Transverse colon (tissue), 4 donors: ENCODE measurements around the gene CACNA1C. TPM values are rescaled to one million over a fixed set of nuclear protein-coding genes. Genes with fewer than 3 reads are reported as not detected.

Experiments used
- DNase-seq: peaks from one replicate; pipeline ENCODE4 v3.0.0-alpha.2; 2019
- H3K27ac ChIP-seq, 4 donors: fragments of 200-600 bp; sonication (generic); 2 replicates each; pipeline ENCODE4 v1.5.1; 2016 to 2018; ENCODE audit warnings: inconsistent platforms in 4 of 4
- H3K27me3 ChIP-seq: fragments of 200-600 bp; sonication (generic); 2 replicates; pipeline ENCODE4 v1.5.1; 2017; ENCODE audit warnings: inconsistent platforms
- H3K36me3 ChIP-seq, 4 donors: fragments of 200-600 bp; sonication (generic); 2 replicates each; pipeline ENCODE4 v1.5.1; 2017 to 2019; ENCODE audit warnings: inconsistent platforms in 4 of 4
- H3K4me1 ChIP-seq, 4 donors: fragments of 200-600 bp; sonication (generic); 2 replicates each; pipeline ENCODE4 v1.5.1; 2017 to 2020; ENCODE audit warnings: inconsistent platforms in 4 of 4
- H3K4me3 ChIP-seq, 4 donors: fragments of 200-600 bp; sonication (generic); 1 replicate in 1 of 4; 2 replicates in 3 of 4; pipeline versions ENCODE4 v1.5.1 to v1.6.1; 2017 to 2019; ENCODE audit warnings: inconsistent platforms in 4 of 4
- H3K9me3 ChIP-seq, 2 donors: fragments of 200-600 bp; sonication (generic); 2 replicates each; pipeline ENCODE4 v1.5.1; 2017 to 2019; ENCODE audit warnings: inconsistent platforms in 2 of 2
- CTCF ChIP-seq, 5 experiments: fragments of 200-600 bp in 3 of 5; fragments of 450-650 bp in 2 of 5; sonication (generic) in 3 of 5; IDR thresholded peaks; 1 replicate in 2 of 5; 2 replicates in 3 of 5; pipeline ENCODE4 v1.5.1; 2016 to 2017; ENCODE audit warnings: antibody characterized with exemption in 5 of 5, inconsistent platforms in 3 of 5, mild to moderate bottlenecking in 2 of 5, moderate library complexity in 1 of 5
- EP300 ChIP-seq: sonication (generic); formaldehyde crosslinking; IDR thresholded peaks from one replicate; pipeline ENCODE4 v1.6.1; 2017; ENCODE audit warnings: antibody characterized with exemption, low read depth
- POLR2A ChIP-seq: fragments of 450-650 bp; IDR thresholded peaks from one replicate; pipeline ENCODE4 v1.6.1; 2016; ENCODE audit warnings: antibody characterized with exemption, mild to moderate bottlenecking, moderate library complexity
- POLR2AphosphoS5 ChIP-seq, 3 donors: sonication (generic); formaldehyde crosslinking; IDR thresholded peaks; one replicate each; pipeline ENCODE4 v1.6.1; 2016; ENCODE audit warnings: antibody characterized with exemption in 3 of 3
- WGBS, 2 donors: methylation state at CpG; one replicate each; pipeline ENCODE4 v1.1.5; 2018; ENCODE audit warnings: low coverage in 1 of 2; 5-methylcytosine and 5-hydroxymethylcytosine counted together
- in situ Hi-C, 4 donors: fragments of 200-750 bp; cut with MboI; loops; one replicate each; pipeline versions ENCODE4 v1.15.0 to v1.15.1; 2017; ENCODE audit warnings: low sequenced_read_pairs in 3 of 4, low pct_ligation_motif_present in 1 of 4, low pct_unique_long_range_greater_than_20kb in 1 of 4
- intact Hi-C: fragments of 100-400 bp; cut with DNase I; formaldehyde crosslinking; loops from one replicate; pipeline ENCODE4 v1.15.1; 2023; ENCODE audit warnings: low total_unique reads
- total RNA-seq, 4 donors: library from RNA; depleted of rRNA; stranded (reverse); fragments of >200 nt; gene quantifications; one replicate each; pipeline ENCODE4 v1.1.0, GENCODE V29; 2016

Gene CACNA1C
- total RNA-seq, 4 donors from 2014 or later, result 18.8 to 35.2 (median 24.8) TPM

GRCh38 chr12:2231956-2232355, 179.2 kb downstream of the CACNA1C start:
- 68 to 77% methylated on average over 3 of the region's 3 CpGs for WGBS, 2 donors
- intact Hi-C loops (no loop called here), in situ Hi-C loops (no loop called here)
- Histone ChIP-seq H3K9me3 (no peaks in the 10 kb centered on the region), H3K4me3 (no peak overlapping the region), H3K27me3 (no peaks in the 10 kb centered on the region), H3K27ac (no peak overlapping the region), H3K4me1 (peaks cover 0 to 5% (median 4%) of the 10 kb centered on the region in 4 donors), H3K36me3 (no peaks in the 10 kb centered on the region)
- TF ChIP-seq POLR2A (no peak), CTCF (IDR thresholded peaks at IDR 0.05) (no peak), EP300 (no peak), POLR2AphosphoS5 (IDR thresholded peaks at IDR 0.05) (no peak)
- no peak for DNase-seq

GRCh38 chr12:2233034-2233433, 180.2 kb downstream of the CACNA1C start:
- H3K4me3 ChIP-seq, result no peak overlapping the region
- intact Hi-C loops (no loop called here), in situ Hi-C loops (no loop called here)
- H3K27ac ChIP-seq, result no peak overlapping the region
- H3K9me3 ChIP-seq, result no peaks in the 10 kb centered on the region
- H3K4me1 ChIP-seq, result peaks cover 0 to 5% (median 3%) of the 10 kb centered on the region in 4 donors
- no peak for DNase-seq
- no peaks in the 10 kb centered on the region for H3K36me3 ChIP-seq
- no peaks in the 10 kb centered on the region for H3K27me3 ChIP-seq
- TF ChIP-seq CTCF (IDR thresholded peaks at IDR 0.05), result no peak
- no peak for TF ChIP-seq EP300
- no peak for TF ChIP-seq POLR2A
- TF ChIP-seq POLR2AphosphoS5 (IDR thresholded peaks at IDR 0.05), result no peak
- WGBS, 2 donors, result 82 to 83% methylated on average over 2 to 3 of the region's 3 CpGs

GRCh38 chr12:2234091-2234490, 181.3 kb downstream of the CACNA1C start:
- Histone ChIP-seq H3K27me3 (no peaks in the 10 kb centered on the region), H3K9me3 (no peaks in the 10 kb centered on the region), H3K36me3 (no peaks in the 10 kb centered on the region), H3K4me1 (peaks cover 0 to 5% (median 0%) of the 10 kb centered on the region in 4 donors), H3K27ac (no peak overlapping the region), H3K4me3 (no peak overlapping the region)
- intact Hi-C loops, result no loop called here
- 80 to 82% methylated on average over 5 to 6 of the region's 6 CpGs for WGBS, 2 donors
- in situ Hi-C loops, result no loop called here
- DNase-seq, result no peak
- TF ChIP-seq POLR2A, result no peak
- TF ChIP-seq EP300, result no peak
- TF ChIP-seq POLR2AphosphoS5 (IDR thresholded peaks at IDR 0.05), result no peak

GRCh38 chr12:2234646-2235350, 182.0 kb downstream of the CACNA1C start:
- in situ Hi-C loops (no loop called here), intact Hi-C loops (no loop called here)
- no peak for DNase-seq
- Histone ChIP-seq H3K4me1 (peaks cover 0 to 5% (median 0%) of the 10 kb centered on the region in 4 donors), H3K9me3 (no peaks in the 10 kb centered on the region), H3K36me3 (no peaks in the 10 kb centered on the region), H3K27me3 (no peaks in the 10 kb centered on the region), H3K4me3 (no peak overlapping the region), H3K27ac (no peak overlapping the region)
- no peak for TF ChIP-seq POLR2AphosphoS5 (IDR thresholded peaks at IDR 0.05)
- no peak for TF ChIP-seq POLR2A
- no peak for TF ChIP-seq CTCF (IDR thresholded peaks at IDR 0.05)
- no peak for TF ChIP-seq EP300
- 83 to 84% methylated on average over 5 to 10 of the region's 10 CpGs for WGBS, 2 donors
